C1 segment of cervical spinal cord (tissue), 14 donors: ENCODE results near the gene WDHD1.
"Not testable (repeated sequence)": the region's sequence is repeated elsewhere in the genome, so short reads cannot be mapped to it uniquely, and the experiment has no call there.

ENCODE experiments used
- DNase-seq, 14 donors: peaks; one replicate each; lab custom pipeline; 2025; lab: John Stamatoyannopoulos, UW

The WDHD1 gene

DNA sequence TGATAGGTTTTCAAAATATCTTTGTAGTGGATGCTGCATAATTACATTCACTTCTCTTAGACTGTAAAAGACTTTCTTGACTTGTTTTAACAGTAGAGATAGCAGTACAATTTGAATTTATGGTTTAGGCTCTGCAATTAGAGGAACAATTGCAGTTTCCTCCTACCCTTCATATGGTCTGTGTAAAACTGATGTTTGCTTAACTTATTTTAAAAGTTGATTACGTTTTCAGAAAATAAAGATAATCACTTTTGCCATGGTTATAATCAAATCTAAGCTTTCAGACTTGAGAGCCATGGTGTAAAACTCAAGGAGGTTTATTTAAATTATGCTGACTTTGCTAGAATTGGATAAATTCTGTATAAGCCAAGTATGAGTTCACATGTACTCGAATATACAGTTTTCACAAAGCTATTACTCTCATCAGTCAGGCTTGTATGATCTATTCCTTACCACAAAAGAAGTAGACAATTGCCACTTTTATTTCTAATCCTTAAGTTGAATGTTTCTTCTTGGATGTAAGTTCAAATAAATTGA is 22.1 kb upstream of the WDHD1 start:
- no peak for DNase-seq

- no peak for DNase-seq
Measured at GRCh38 chr14:55047301-55048053, 20.6 kb upstream of the WDHD1 start.

DNA sequence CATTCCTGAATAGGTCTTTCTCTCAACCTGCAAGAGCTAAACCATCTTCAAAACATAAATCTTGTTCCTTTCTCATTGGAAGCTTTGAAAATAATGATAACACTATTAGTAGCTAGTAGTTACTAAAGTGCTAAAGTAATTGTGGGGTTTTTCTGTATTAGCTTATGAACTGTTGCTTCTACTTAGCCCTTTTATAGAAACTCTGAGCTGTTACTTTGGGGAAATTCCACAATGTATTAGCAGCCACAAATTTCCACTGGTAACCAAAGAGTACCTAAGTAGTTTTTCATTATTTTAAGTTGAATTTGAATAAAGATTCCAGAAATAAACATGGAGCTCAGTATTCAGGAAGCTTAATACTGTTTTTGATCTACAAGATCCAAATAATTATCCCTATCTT is 18.2 kb upstream of the WDHD1 start:
- DNase-seq, result no peak

- no peak for DNase-seq
Measured at GRCh38 chr14:55043528-55043927, 16.6 kb upstream of the WDHD1 start.

DNA sequence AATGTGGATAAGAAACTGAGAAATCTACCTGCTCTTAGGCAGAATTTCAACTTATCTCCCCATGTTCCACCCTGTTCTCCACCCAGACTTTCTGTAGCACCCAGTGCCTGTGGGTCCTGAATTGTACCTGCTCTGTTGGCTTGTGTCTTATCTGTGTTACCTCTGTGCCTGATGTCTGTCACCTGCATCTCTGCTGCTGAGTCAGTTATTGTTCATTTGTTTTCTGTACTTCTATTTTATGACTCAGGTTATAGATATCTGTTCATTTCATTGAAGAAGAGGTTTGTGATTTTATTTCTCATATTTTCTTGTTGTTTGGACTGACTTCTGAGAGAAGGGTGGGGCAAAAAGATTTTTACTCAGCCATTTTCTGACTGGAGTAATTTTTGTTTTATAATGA is 11.8 kb upstream of the WDHD1 start:
- no peak for DNase-seq

- not testable (repeated sequence) for DNase-seq
Measured at GRCh38 chr14:55037995-55038394, 11.1 kb upstream of the WDHD1 start.

DNA sequence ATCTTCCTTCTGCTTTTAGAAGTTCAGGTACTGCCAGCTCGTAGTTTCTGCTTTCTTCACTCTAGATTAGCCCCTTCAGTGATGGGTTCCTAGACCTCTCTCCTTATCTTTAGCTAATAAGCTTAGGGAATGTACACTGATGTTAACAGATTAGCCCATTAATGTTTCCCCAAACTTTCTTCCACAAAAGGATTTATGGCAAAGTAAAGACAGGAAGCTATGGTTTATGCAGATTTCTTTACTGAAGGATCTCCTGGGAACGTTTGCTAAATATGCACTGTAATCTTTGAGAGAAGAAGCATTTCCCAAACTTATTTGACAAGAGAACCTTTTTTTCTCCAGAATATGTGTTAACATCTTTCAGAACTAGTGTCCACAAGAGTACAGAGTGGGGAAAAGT is 4.3 kb upstream of the WDHD1 start:
- DNase-seq, result no peak

DNA sequence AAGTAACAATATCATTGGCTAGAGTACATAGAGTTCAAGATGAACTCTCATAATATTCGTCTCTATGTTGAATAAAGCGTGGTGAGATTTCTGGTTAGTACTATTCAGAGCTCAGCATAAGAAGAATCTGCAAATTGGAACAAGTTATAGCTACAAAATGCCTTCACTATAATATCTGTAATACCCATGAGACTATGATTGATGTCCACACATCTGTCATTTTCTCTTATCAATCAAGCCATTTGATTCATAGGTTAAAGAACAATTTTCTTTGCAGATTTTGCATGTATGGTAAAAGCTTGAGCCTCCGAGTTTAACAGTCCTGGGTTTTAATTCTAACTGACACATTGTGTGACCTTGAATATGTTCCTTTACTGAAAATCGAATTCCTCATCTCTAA is 1.6 kb upstream of the WDHD1 start:
- DNase-seq, result no peak

- DNase-seq, result no peak
Measured at GRCh38 chr14:55028066-55028465, 1.2 kb upstream of the WDHD1 start.

DNA sequence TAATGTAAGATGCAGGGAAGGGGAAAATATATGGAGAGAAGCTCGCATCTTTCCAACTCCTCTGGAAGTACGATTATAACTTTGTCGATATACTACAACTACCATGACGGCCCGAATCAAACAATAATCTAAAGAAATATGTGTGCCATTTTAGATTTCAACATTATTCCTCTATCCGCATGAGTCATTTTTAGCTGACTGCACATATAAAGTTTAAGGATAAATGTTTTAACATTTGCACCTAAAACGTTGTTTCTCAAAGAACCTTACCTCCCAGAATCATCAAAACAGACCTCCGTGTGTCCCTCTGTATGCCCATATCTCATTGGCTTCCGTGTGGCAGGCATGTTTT is 482 bp downstream of the WDHD1 start:
- no peak for DNase-seq

GRCh38 chr14:55025948-55026347 is 951 bp downstream of the WDHD1 start:
- no peak for DNase-seq

DNA sequence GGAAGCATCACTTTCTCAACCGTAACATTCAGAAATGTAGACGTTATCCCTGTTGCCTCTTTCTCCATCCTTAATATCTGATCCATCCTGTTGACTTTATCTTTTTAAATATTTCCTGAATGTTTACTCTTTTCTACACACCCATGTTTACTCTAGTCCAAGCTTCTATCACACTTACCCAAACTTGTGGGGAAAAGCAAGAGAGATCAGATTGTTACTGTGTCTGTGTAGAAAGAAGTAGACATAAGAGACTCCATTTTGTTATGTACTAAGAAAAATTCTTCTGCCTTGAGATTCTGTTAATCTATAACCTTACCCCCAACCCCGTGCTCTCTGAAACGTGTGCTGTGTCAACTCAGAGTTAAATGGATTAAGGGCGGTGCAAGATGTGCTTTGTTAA is 2.5 kb downstream of the WDHD1 start:
- not testable (repeated sequence) for DNase-seq

- DNase-seq, result no peak
Measured at GRCh38 chr14:55019968-55020554, 6.8 kb downstream of the WDHD1 start.

- DNase-seq, result no peak
Measured at GRCh38 chr14:55015006-55015405, 11.9 kb downstream of the WDHD1 start.

DNA sequence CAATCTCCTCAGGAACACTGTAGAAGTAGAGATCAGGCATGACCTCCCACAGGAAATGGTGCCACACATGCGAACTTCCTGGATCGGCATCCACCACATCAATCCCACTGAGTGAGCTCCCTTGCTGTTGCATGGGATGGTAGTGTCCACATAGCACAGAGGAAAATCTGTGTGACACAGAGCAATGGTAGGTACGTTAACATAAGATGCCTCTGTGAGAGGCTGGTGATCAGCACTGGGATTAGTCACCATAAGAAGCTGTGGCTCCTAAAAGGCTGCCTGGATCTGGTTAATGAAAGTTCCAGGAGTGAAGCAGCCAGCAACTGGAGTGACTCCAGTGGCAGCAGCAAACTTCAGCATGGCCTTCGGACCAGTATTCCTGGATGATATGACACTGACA is 21.8 kb downstream of the WDHD1 start:
- no peak for DNase-seq

- no peak for DNase-seq
Measured at GRCh38 chr14:55000381-55000780, 26.5 kb downstream of the WDHD1 start.

GRCh38 chr14:54985156-54985555 is 41.7 kb downstream of the WDHD1 start:
- no peak for DNase-seq

GRCh38 chr14:54981698-54982097 is 45.2 kb downstream of the WDHD1 start:
- DNase-seq, result no peak

DNA sequence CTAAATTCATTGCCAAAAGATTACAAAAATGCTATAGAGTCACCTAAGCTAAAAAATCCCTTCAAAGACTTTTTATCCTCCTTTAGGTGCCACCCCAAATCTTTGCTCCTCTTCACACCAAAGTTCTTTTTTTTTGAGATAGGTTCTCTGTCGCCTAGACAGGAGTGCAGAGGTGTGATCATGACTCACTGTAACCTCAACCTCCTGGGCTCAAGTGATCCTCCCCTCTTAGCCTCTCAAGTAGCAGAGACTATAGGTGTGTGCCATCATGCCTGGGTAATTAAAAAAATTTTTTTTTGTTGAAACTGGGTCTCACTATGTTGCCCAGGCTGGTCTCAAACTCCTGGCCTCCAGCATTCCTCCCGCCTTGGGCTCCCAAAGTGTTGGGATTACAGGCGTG is 47.9 kb downstream of the WDHD1 start:
- DNase-seq, result no peak

- DNase-seq, result no peak
Measured at GRCh38 chr14:54976316-54976715, 50.6 kb downstream of the WDHD1 start.

GRCh38 chr14:54975856-54976255 is 51.0 kb downstream of the WDHD1 start:
- DNase-seq, result no peak

GRCh38 chr14:54974788-54975414 is 52.0 kb downstream of the WDHD1 start:
- no peak for DNase-seq

DNA sequence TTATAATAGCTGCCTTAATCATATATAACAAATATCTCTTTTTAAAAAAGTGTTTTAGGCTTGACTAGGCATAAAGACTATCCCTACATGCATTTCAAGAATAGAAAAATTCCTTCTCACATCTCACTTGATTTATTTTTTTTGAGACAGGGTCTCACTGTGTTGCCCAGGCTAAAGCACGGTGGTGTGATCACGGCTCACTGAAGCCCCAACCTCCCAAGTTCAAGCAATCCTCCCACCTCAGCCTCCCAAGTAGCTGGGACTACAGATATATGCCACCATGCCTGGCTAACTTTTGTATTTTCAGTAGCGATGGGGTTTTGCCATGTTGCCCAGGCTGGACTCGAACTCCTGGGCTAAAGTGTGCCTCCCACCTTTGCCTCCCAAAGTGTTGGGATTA is 59.4 kb downstream of the WDHD1 start:
- DNase-seq, result no peak
